Stimulated activated CD4-positive, alpha-beta T cell treated with anti-CD3 and anti-CD28 coated beads, Interleukin-1b, Interleukin-23, amount 100 ng/mL, for 48 hours (primary cell): Measurements from ENCODE around the gene CDK4.
"Not testable (repeated sequence)": the region's sequence is repeated elsewhere in the genome, so short reads cannot be mapped to it uniquely, and the experiment has no call there.

Experiments used
- DNase-seq: peaks from one replicate; pipeline ENCODE4 v3.0.0-alpha.2; 2020

Gene CDK4

GRCh38 chr12:57724003-57724935 lies 27.8 kb downstream of the CDK4 start:
- DNase-seq, result no peak

GRCh38 chr12:57723630-57723962 lies 28.5 kb downstream of the CDK4 start:
- DNase-seq, result no peak

- DNase-seq, result no peak
Observed at GRCh38 chr12:57722716-57723629, 29.1 kb downstream of the CDK4 start.

- DNase-seq, result not testable (repeated sequence)
Observed at GRCh38 chr12:57721846-57722608, 30.1 kb downstream of the CDK4 start.

- DNase-seq, result no peak
Observed at GRCh38 chr12:57720606-57721595, 31.2 kb downstream of the CDK4 start.

- DNase-seq, result no peak
Observed at GRCh38 chr12:57719777-57720605, 32.1 kb downstream of the CDK4 start.

GRCh38 chr12:57718641-57719528 lies 33.2 kb downstream of the CDK4 start:
- DNase-seq, result no peak

GRCh38 chr12:57717846-57718640 lies 34.1 kb downstream of the CDK4 start:
- no peak for DNase-seq

GRCh38 chr12:57717131-57717530 lies 35.0 kb downstream of the CDK4 start:
- DNase-seq, result no peak

- DNase-seq, result no peak
Observed at GRCh38 chr12:57716305-57716704, 35.8 kb downstream of the CDK4 start.

GRCh38 chr12:57715786-57716185 lies 36.3 kb downstream of the CDK4 start:
- DNase-seq, result no peak

- DNase-seq, result not testable (repeated sequence)
Observed at GRCh38 chr12:57715036-57715748, 36.9 kb downstream of the CDK4 start.

GRCh38 chr12:57713209-57713608 lies 38.9 kb downstream of the CDK4 start:
- no peak for DNase-seq

GRCh38 chr12:57712701-57713100 lies 39.4 kb downstream of the CDK4 start:
- DNase-seq, result no peak

- DNase-seq, result no peak
Observed at GRCh38 chr12:57708296-57708695, 43.8 kb downstream of the CDK4 start.

- no peak for DNase-seq
Observed at GRCh38 chr12:57707250-57707649, 44.9 kb downstream of the CDK4 start.

GRCh38 chr12:57700317-57700716 lies 51.8 kb downstream of the CDK4 start:
- DNase-seq, result no peak

GRCh38 chr12:57698414-57698813 lies 53.7 kb downstream of the CDK4 start:
- DNase-seq, result no peak
